Fibroblast of lung (primary cell): ENCODE measurements around the gene GRAMD2A. TPM values are rescaled to one million over a fixed set of nuclear protein-coding genes. Genes with fewer than 3 reads are reported as not detected.
A peak's percentile ranks its signal among the peaks of the same experiment; 100 is the strongest.

Experiments
- DNase-seq, 2 donors: peaks; one replicate each; pipeline versions ENCODE4 v3.0.0 to v3.0.0-alpha.2; 2010; ENCODE audit warnings: low read depth in 2 of 2
- H2AFZ ChIP-seq: 2 replicates; pipeline ENCODE4 v1.5.1; 2012; ENCODE audit warnings: low read length, control low read depth, inconsistent platforms
- H3K27ac ChIP-seq: 2 replicates; pipeline ENCODE4 v1.5.1; 2011; ENCODE audit warnings: low read length, control low read depth; ENCODE audit not compliant: insufficient read depth
- H3K27me3 ChIP-seq: 2 replicates; pipeline ENCODE4 v1.5.1; 2011; ENCODE audit warnings: mild to moderate bottlenecking, low read length; ENCODE audit not compliant: control insufficient read depth, insufficient read depth
- H3K36me3 ChIP-seq: 2 replicates; pipeline ENCODE4 v1.5.1; 2011; ENCODE audit warnings: low read length; ENCODE audit not compliant: control insufficient read depth, insufficient read depth
- H3K4me1 ChIP-seq: 2 replicates; pipeline ENCODE4 v1.5.1; 2011; ENCODE audit warnings: low read length; ENCODE audit not compliant: control insufficient read depth, insufficient read depth; ENCODE audit errors: extremely low read depth
- H3K4me2 ChIP-seq: 2 replicates; pipeline ENCODE4 v1.5.1; 2011; ENCODE audit warnings: low read length, control low read depth; ENCODE audit not compliant: insufficient read depth; ENCODE audit errors: extremely low read depth
- H3K4me3 ChIP-seq, 4 experiments: fragments of 200-600 bp in 1 of 4; sonication (generic) in 1 of 4; replicated peaks in 1 of 4; 2 replicates each; pipeline ENCODE4 v1.5.1; 2011 to 2016; ENCODE audit warnings: low read length in 4 of 4, low read depth in 3 of 4, mild to moderate bottlenecking in 3 of 4, control low read depth in 2 of 4, inconsistent platforms in 1 of 4, mixed read lengths in 1 of 4; ENCODE audit not compliant: insufficient read depth in 1 of 4; ENCODE audit errors: control extremely low read depth in 1 of 4
- H3K79me2 ChIP-seq: 2 replicates; pipeline ENCODE4 v1.5.1; 2012; ENCODE audit warnings: mild to moderate bottlenecking, low read length, inconsistent platforms; ENCODE audit not compliant: control insufficient read depth, insufficient read depth
- H3K9ac ChIP-seq: 2 replicates; pipeline ENCODE4 v1.5.1; 2011; ENCODE audit warnings: mild to moderate bottlenecking, low read length, control low read depth; ENCODE audit not compliant: insufficient read depth
- H3K9me3 ChIP-seq: 2 replicates; pipeline ENCODE4 v1.5.1; 2012; ENCODE audit warnings: low read depth, low read length; ENCODE audit not compliant: control insufficient read depth, insufficient read depth
- H4K20me1 ChIP-seq: 2 replicates; pipeline ENCODE4 v1.5.1; 2011; ENCODE audit warnings: low read length; ENCODE audit not compliant: control insufficient read depth, insufficient read depth; ENCODE audit errors: extremely low read depth
- CTCF ChIP-seq, 2 donors: IDR thresholded peaks in 1 of 2; conservative IDR thresholded peaks in 1 of 2; 1 replicate in 1 of 2; 2 replicates in 1 of 2; pipeline ENCODE4 v1.5.1; 2011 to 2012; ENCODE audit warnings: low read length in 2 of 2, control low read depth in 1 of 2, inconsistent platforms in 1 of 2, low read depth in 1 of 2, mild to moderate bottlenecking in 1 of 2
- EZH2 ChIP-seq: IDR thresholded peaks from 2 replicates; pipeline ENCODE4 v1.5.1; 2012; ENCODE audit warnings: low read length, control low read depth, mild to moderate bottlenecking; ENCODE audit errors: missing control alignments
- polyA plus RNA-seq, 2 donors: library from polyadenylated mRNA; depleted of rRNA in 1 of 2; stranded (reverse) in 1 of 2; unstranded in 1 of 2; fragments of >200 nt; gene quantifications; 2 replicates each; pipeline ENCODE4 v1.2.1, GENCODE V29; 2011 to 2012; ENCODE audit warnings: missing spikeins in 1 of 2
- total RNA-seq: library from RNA; depleted of rRNA; stranded (reverse); fragments of >200 nt; gene quantifications from 2 replicates; pipeline ENCODE4 v1.2.1, GENCODE V29; 2014

The GRAMD2A gene
- total and polyA plus RNA-seq, 2 donors (not counting 1 experiment from before 2014, with no cell fraction given): 0.15 to 0.83 TPM

GRCh38 chr15:72189250-72189902 lies 8.2 kb downstream of the GRAMD2A start:
- no peak for DNase-seq
- H3K9ac ChIP-seq: no peak overlapping the region
- H2AFZ ChIP-seq: no peak overlapping the region
- no peaks in the 10 kb centered on the region for H3K4me1 ChIP-seq
- H3K36me3 ChIP-seq: no peaks in the 10 kb centered on the region
- H3K27me3 ChIP-seq: peaks cover 12% of the 10 kb centered on the region
- H3K79me2 ChIP-seq: no peaks in the 10 kb centered on the region
- no peaks in the 10 kb centered on the region for H3K9me3 ChIP-seq
- TF ChIP-seq CTCF (conservative IDR thresholded peaks at IDR 0.05 in 1 of 2, IDR thresholded peaks at IDR 0.05 in 1 of 2; ENCODE audit: low read depth in 1 of 2, low read length in 2 of 2) (no peak), EZH2 (no peak)
- no peak overlapping the region for H3K4me2 ChIP-seq
- H3K27ac ChIP-seq: no peak overlapping the region
- H3K4me3 ChIP-seq: no peak overlapping the region
- no peaks in the 10 kb centered on the region for H4K20me1 ChIP-seq

DNA sequence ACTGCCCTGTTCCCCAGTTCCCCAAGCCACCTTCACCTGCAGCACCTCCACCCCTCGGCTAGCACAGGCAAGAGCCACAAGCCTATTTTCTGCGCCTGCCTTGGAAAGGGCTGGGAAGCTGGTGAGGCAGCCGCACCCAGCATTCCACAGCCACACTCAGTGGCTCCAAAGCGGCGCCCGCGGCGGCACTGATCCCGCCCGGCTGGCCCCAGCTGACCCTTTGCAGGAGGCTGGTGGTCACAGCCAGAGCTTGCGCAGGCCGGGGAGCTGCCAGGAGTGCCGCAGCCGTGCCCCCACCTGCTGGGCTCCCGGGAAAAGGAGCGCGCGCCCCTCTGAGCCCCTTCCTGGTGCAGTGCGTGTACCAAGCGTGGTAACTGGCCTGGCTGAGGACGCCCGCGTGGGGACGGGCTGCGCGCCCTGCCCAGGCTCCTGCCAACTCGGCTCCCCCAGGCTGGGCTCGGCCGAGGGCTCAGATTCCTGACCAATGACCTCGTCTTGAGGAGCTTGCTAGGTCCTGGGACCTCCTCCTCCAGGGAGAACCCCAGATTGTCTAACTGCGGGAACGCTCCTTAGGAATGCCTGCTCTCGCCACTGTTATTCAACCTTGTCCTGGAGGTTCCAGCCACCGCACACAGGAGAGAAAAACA lies 13.3 kb downstream of the GRAMD2A start:
- peak; percentile 61 for TF ChIP-seq EZH2
- TF ChIP-seq CTCF (conservative IDR thresholded peaks at IDR 0.05 in 1 of 2, IDR thresholded peaks at IDR 0.05 in 1 of 2; ENCODE audit: low read depth in 1 of 2, low read length in 2 of 2): no peak
- Histone ChIP-seq H3K9ac (no peak overlapping the region), H3K27ac (no peak overlapping the region), H3K4me2 (no peak overlapping the region), H3K4me3 (peak overlapping the region in 1 of 4 experiments; percentile 30), H2AFZ (no peak overlapping the region), H4K20me1 (no peaks in the 10 kb centered on the region), H3K4me1 (peaks cover 2% of the 10 kb centered on the region), H3K36me3 (no peaks in the 10 kb centered on the region), H3K79me2 (no peaks in the 10 kb centered on the region), H3K9me3 (no peaks in the 10 kb centered on the region), H3K27me3 (peaks cover 17% of the 10 kb centered on the region)
- DNase-seq: peak in 1 of 2 donors; percentile 45

- Histone ChIP-seq H3K79me2 (no peaks in the 10 kb centered on the region), H3K4me2 (no peak overlapping the region), H3K9ac (no peak overlapping the region), H3K4me3 (no peak overlapping the region), H3K4me1 (peaks cover 2% of the 10 kb centered on the region), H2AFZ (no peak overlapping the region), H3K36me3 (no peaks in the 10 kb centered on the region), H3K9me3 (no peaks in the 10 kb centered on the region), H3K27me3 (peaks cover 17% of the 10 kb centered on the region), H4K20me1 (no peaks in the 10 kb centered on the region), H3K27ac (no peak overlapping the region)
- no peak for DNase-seq
- peak; percentile 11 for TF ChIP-seq EZH2
- no peak for TF ChIP-seq CTCF (conservative IDR thresholded peaks at IDR 0.05 in 1 of 2, IDR thresholded peaks at IDR 0.05 in 1 of 2; ENCODE audit: low read depth in 1 of 2, low read length in 2 of 2)
Measured at GRCh38 chr15:72183781-72184164, 13.8 kb downstream of the GRAMD2A start.
